B cell (primary cell): ENCODE measurements around the gene RHOG. TPM values are rescaled to one million over a fixed set of nuclear protein-coding genes. Genes with fewer than 3 reads are reported as not detected.

ENCODE experiments used
- ATAC-seq: fragments of 200-7000 bp; cut with Tn5 transposase; one replicate; pipeline ENCODE4 v1.10.0; 2021; ENCODE audit warnings: low read depth, mild to moderate bottlenecking, moderate number of reproducible peaks, moderate library complexity
- CTCF ChIA-PET: fragments of 350-600 bp; sonication (Branson Sonifier 250); formaldehyde crosslinking; loops from one replicate; lab custom pipeline; 2021; ENCODE audit warnings: antibody characterized with exemption, inconsistent platforms; lab: Charles Lee
- POLR2A ChIA-PET: fragments of 350-600 bp; sonication (Branson Sonifier 250); formaldehyde crosslinking; loops from one replicate; lab custom pipeline; 2021; ENCODE audit warnings: antibody characterized with exemption; lab: Charles Lee
- DNase-seq: peaks from one replicate; pipeline ENCODE4 v3.0.0; 2013
- H2AFZ ChIP-seq: 2 replicates; pipeline ENCODE4 v1.6.1; 2012; ENCODE audit warnings: mild to moderate bottlenecking, low read depth, low read length; ENCODE audit not compliant: insufficient read depth, poor library complexity, severe bottlenecking
- H3K27ac ChIP-seq, 2 donors: 1 replicate in 1 of 2; 2 replicates in 1 of 2; pipeline ENCODE4 v1.5.1; 2012 to 2013; ENCODE audit warnings: low read length in 2 of 2, mild to moderate bottlenecking in 2 of 2, moderate library complexity in 1 of 2
- H3K27me3 ChIP-seq, 4 experiments: fragments of 200-600 bp in 1 of 4; sonication (generic) in 1 of 4; replicated peaks in 1 of 4; 1 replicate in 2 of 4; 2 replicates in 2 of 4; pipeline versions ENCODE4 v1.6.1 to v1.7.0; 2013 to 2016; ENCODE audit warnings: low read length in 3 of 4, mild to moderate bottlenecking in 2 of 4, mixed read lengths in 1 of 4, moderate library complexity in 1 of 4; ENCODE audit not compliant: insufficient read depth in 4 of 4, control insufficient read depth in 3 of 4; ENCODE audit errors: control extremely low read depth in 1 of 4
- H3K36me3 ChIP-seq, 2 experiments: replicated peaks in 1 of 2; 1 replicate in 1 of 2; 2 replicates in 1 of 2; pipeline versions ENCODE4 v1.6.1 to v1.7.1; 2013; ENCODE audit warnings: low read length in 1 of 2; ENCODE audit not compliant: insufficient read depth in 2 of 2, control insufficient read depth in 1 of 2; ENCODE audit errors: control extremely low read depth in 1 of 2, extremely low read depth in 1 of 2
- H3K4me1 ChIP-seq, 2 donors: fragments of 200-600 bp in 1 of 2; sonication (generic) in 1 of 2; 1 replicate in 1 of 2; 2 replicates in 1 of 2; pipeline versions ENCODE4 v1.5.1 to v1.6.1; 2013 to 2017; ENCODE audit warnings: low read length in 2 of 2; ENCODE audit not compliant: control insufficient read depth in 2 of 2, insufficient read depth in 2 of 2
- H3K4me2 ChIP-seq: replicated peaks from 2 replicates; pipeline ENCODE3; 2012; ENCODE audit warnings: mild to moderate bottlenecking, low read depth, low read length; ENCODE audit not compliant: poor library complexity, severe bottlenecking
- H3K4me3 ChIP-seq, 5 experiments: fragments of 200-600 bp in 1 of 5; sonication (generic) in 1 of 5; 1 replicate in 3 of 5; 2 replicates in 2 of 5; pipeline versions ENCODE4 v1.5.1 to v1.7.0; 2011 to 2016; ENCODE audit warnings: low read length in 4 of 5, mild to moderate bottlenecking in 4 of 5, low read depth in 2 of 5, control low read depth in 1 of 5, moderate library complexity in 1 of 5; ENCODE audit not compliant: insufficient read depth in 1 of 5; ENCODE audit errors: control extremely low read depth in 1 of 5, extremely low read depth in 1 of 5
- H3K79me2 ChIP-seq: fragments of 200-600 bp; sonication (generic); one replicate; pipeline ENCODE4 v1.6.0; 2016; ENCODE audit warnings: low read length; ENCODE audit not compliant: control insufficient read depth, insufficient read depth
- H3K9ac ChIP-seq: fragments of 200-600 bp; sonication (generic); 2 replicates; pipeline ENCODE4 v1.6.1; 2017; ENCODE audit warnings: mild to moderate bottlenecking, low read length, moderate library complexity
- H3K9me3 ChIP-seq, 3 donors: one replicate each; pipeline versions ENCODE4 v1.6.1 to v1.7.1; 2013; ENCODE audit warnings: low read length in 2 of 3; ENCODE audit not compliant: control insufficient read depth in 2 of 3, insufficient read depth in 1 of 3; ENCODE audit errors: control extremely low read depth in 1 of 3
- H4K20me1 ChIP-seq: 2 replicates; pipeline ENCODE4 v1.6.0; 2012; ENCODE audit warnings: mild to moderate bottlenecking, low read length; ENCODE audit not compliant: insufficient read depth, control insufficient read depth, poor library complexity, severe bottlenecking
- H3K27ac Mint-ChIP-seq: one replicate; pipeline ENCODE4 v1.8.0; 2021; ENCODE audit warnings: mixed read lengths
- H3K27me3 Mint-ChIP-seq: one replicate; pipeline ENCODE4 v1.8.0; 2021; ENCODE audit warnings: mixed read lengths
- H3K4me1 Mint-ChIP-seq: one replicate; pipeline ENCODE4 v1.8.0; 2021; ENCODE audit warnings: mixed read lengths
- H3K4me3 Mint-ChIP-seq: one replicate; pipeline ENCODE4 v1.8.0; 2021; ENCODE audit warnings: mixed read lengths
- H3K9me3 Mint-ChIP-seq: one replicate; pipeline ENCODE4 v1.8.0; 2022; ENCODE audit warnings: mixed read lengths; ENCODE audit not compliant: insufficient read depth
- CTCF ChIP-seq: fragments of 200-600 bp; IDR thresholded peaks from one replicate; pipeline ENCODE4 v1.8.0; 2022; ENCODE audit warnings: antibody characterized with exemption, mild to moderate bottlenecking
- EZH2 ChIP-seq: IDR thresholded peaks from 2 replicates; pipeline ENCODE4 v1.6.1; 2012; ENCODE audit warnings: borderline replicate concordance, low read depth, mild to moderate bottlenecking, moderate library complexity, low read length; ENCODE audit not compliant: insufficient read depth, poor library complexity, severe bottlenecking
- WGBS: methylation state at CpG from one replicate; pipeline ENCODE4 v1.1.5; 2013; ENCODE audit warnings: missing lambda C conversion rate; ENCODE audit not compliant: insufficient coverage; 5-methylcytosine and 5-hydroxymethylcytosine counted together
- intact Hi-C: fragments of 100-400 bp; cut with micrococcal nuclease; formaldehyde crosslinking; loops from one replicate; pipeline ENCODE4 v1.10.0; 2022
- polyA plus RNA-seq: library from polyadenylated mRNA; depleted of rRNA; stranded (reverse); fragments of >200 nt; gene quantifications from 2 replicates; pipeline ENCODE4 v1.2.3, GENCODE V29; 2012
- total RNA-seq, 2 donors: library from RNA; stranded (reverse); fragments of 120-200 nt in 1 of 2; gene quantifications; 1 replicate in 1 of 2; 2 replicates in 1 of 2; pipeline versions ENCODE4 v1.2.3 to v1.2.4, GENCODE V29; 2013 to 2022

The RHOG gene
- total and polyA plus RNA-seq, 2 donors (not counting 1 experiment from before 2014, with no cell fraction given), result 102 to 141 TPM

GRCh38 chr11:3833449-3833848, 7.3 kb downstream of the RHOG start:
- H3K27ac Mint-ChIP-seq, result peak overlapping the region; percentile 71
- DNase-seq, result no peak
- Histone ChIP-seq H3K4me1 (peaks cover 70 to 80% of the 10 kb centered on the region in 2 donors), H4K20me1 (peaks cover 79% of the 10 kb centered on the region), H3K27me3 (no peaks in the 10 kb centered on the region), H3K27ac (no peak overlapping the region), H3K36me3 (peaks cover 4 to 44% of the 10 kb centered on the region in 2 experiments), H3K4me3 (no peak overlapping the region), H2AFZ (no peak overlapping the region), H3K4me2 (no peak overlapping the region), H3K79me2 (peaks cover 97% of the 10 kb centered on the region), H3K9me3 (no peaks in the 10 kb centered on the region), H3K9ac (no peak overlapping the region)
- intact Hi-C loops, result no loop called here
- WGBS, result no CpG with 5 or more reads among the region's 2 CpGs
- no peak for ATAC-seq
- CTCF ChIA-PET, result interaction anchor here (1.0 to 28.7 kb wide), 5 partner anchors 8 to 239 kb away, joined by 3 to 662 read pairs (median 5); partner anchors contain the start of gene STIM1
- no peak for TF ChIP-seq EZH2
- no peak for TF ChIP-seq CTCF
- peaks cover 76% of the 10 kb centered on the region for H3K4me1 Mint-ChIP-seq
- no peak overlapping the region for H3K4me3 Mint-ChIP-seq
- POLR2A ChIA-PET, result no interaction called here
- H3K27me3 Mint-ChIP-seq, result no peaks in the 10 kb centered on the region
- no peaks in the 10 kb centered on the region for H3K9me3 Mint-ChIP-seq

DNA sequence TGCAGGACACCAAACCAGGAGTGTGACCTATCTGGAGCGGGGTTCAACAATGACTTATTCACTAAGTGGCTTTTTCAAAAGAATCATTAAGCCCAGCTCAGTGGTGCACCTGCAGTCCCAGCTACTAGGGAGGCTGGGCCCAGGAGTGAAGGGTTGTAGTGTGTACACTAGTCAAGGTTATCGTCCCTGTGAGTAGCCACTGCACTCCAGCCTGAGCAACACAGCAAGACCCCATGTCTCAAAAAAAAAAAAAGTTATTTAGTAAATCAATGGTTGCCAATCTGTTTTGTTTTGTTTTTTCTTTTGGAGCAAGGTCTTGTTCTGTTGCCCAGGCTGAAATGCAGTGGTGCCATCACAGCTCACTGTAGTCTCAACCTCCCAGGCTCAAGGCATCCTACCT, 7.9 kb downstream of the RHOG start:
- 100% methylated on average over 2 of the region's 2 CpGs for WGBS
- no peak overlapping the region for H3K4me3 ChIP-seq
- peaks cover 64 to 73% of the 10 kb centered on the region in 2 donors for H3K4me1 ChIP-seq
- Mint-ChIP-seq H3K4me3 (peak overlapping the region; percentile 35), H3K27ac (peak overlapping the region; percentile 77), H3K9me3 (no peaks in the 10 kb centered on the region), H3K4me1 (peaks cover 75% of the 10 kb centered on the region), H3K27me3 (no peaks in the 10 kb centered on the region)
- H4K20me1 ChIP-seq, result peaks cover 78% of the 10 kb centered on the region
- intact Hi-C loops, result no loop called here
- POLR2A ChIA-PET, result no interaction called here
- ATAC-seq, result no peak
- no peak overlapping the region for H3K9ac ChIP-seq
- no peak for DNase-seq
- no peaks in the 10 kb centered on the region for H3K9me3 ChIP-seq
- TF ChIP-seq EZH2, result no peak
- no peak for TF ChIP-seq CTCF
- H2AFZ ChIP-seq, result no peak overlapping the region
- H3K27ac ChIP-seq, result peak overlapping the region in 1 of 2 donors; percentile 66
- peaks cover 93% of the 10 kb centered on the region for H3K79me2 ChIP-seq
- H3K4me2 ChIP-seq, result no peak overlapping the region
- H3K27me3 ChIP-seq, result no peaks in the 10 kb centered on the region
- peaks cover 4 to 48% of the 10 kb centered on the region in 2 experiments for H3K36me3 ChIP-seq
- CTCF ChIA-PET, result interaction anchor here (1.0 to 28.7 kb wide), 5 partner anchors 8 to 240 kb away, joined by 3 to 662 read pairs (median 5); partner anchors contain the start of gene STIM1
